Left lung (tissue), 10 donors: ENCODE data around the gene BTRC. TPM values are rescaled to one million over a fixed set of nuclear protein-coding genes. Genes with fewer than 3 reads are reported as not detected.

ENCODE experiments used
- ATAC-seq: fragments of 200-7000 bp; cut with Tn5 transposase; one replicate; pipeline ENCODE4 v1.9.1; 2020; ENCODE audit warnings: moderate library complexity
- DNase-seq, 4 donors: peaks; one replicate each; pipeline ENCODE4 v3.0.0-alpha.2; 2013 to 2020
- H3K27ac ChIP-seq, 2 donors: fragments of 200-600 bp; sonication (generic) in 1 of 2; one replicate each; pipeline versions ENCODE4 v1.5.0 to v1.8.0; 2020 to 2021
- H3K27me3 ChIP-seq, 2 donors: fragments of 200-600 bp; sonication (generic) in 1 of 2; one replicate each; pipeline versions ENCODE4 v1.5.0 to v1.8.0; 2020 to 2021
- H3K36me3 ChIP-seq, 2 donors: fragments of 200-600 bp; sonication (generic) in 1 of 2; one replicate each; pipeline versions ENCODE4 v1.5.0 to v1.8.0; 2020 to 2021
- H3K4me1 ChIP-seq, 2 donors: fragments of 200-600 bp; one replicate each; pipeline ENCODE4 v1.8.0; 2021
- H3K4me3 ChIP-seq, 2 donors: fragments of 200-600 bp; sonication (generic) in 1 of 2; one replicate each; pipeline versions ENCODE4 v1.5.0 to v1.8.0; 2020 to 2021; ENCODE audit warnings: mild to moderate bottlenecking in 1 of 2
- H3K9me3 ChIP-seq, 2 donors: fragments of 200-600 bp; sonication (generic) in 1 of 2; one replicate each; pipeline versions ENCODE4 v1.5.0 to v1.8.0; 2020 to 2021
- CTCF ChIP-seq, 2 donors: fragments of 200-600 bp; sonication (generic) in 1 of 2; IDR thresholded peaks; one replicate each; pipeline versions ENCODE4 v1.5.0 to v1.8.0; 2021; ENCODE audit warnings: antibody characterized with exemption in 2 of 2
- intact Hi-C, 2 donors: fragments of 100-400 bp; cut with DNase I; formaldehyde crosslinking; loops; one replicate each; pipeline versions ENCODE4 v1.11.2 to v1.14.2; 2022
- polyA plus RNA-seq, 6 donors: library from polyadenylated mRNA; unstranded; fragments of 120-200 nt; gene quantifications; one replicate each; pipeline ENCODE4 v1.2.1, GENCODE V29; 2013; ENCODE audit not compliant: insufficient read length in 6 of 6
- total RNA-seq, 2 donors: library from RNA; stranded (reverse); fragmentation: NEBNext Ultra II Directional; extraction: Animal tissue kit (Norgen Biotek cat#: 25700); gene quantifications; one replicate each; pipeline ENCODE4 v1.2.1, GENCODE V29; 2021
- donor health status: DM: no; HTN: yes; CAD: no.
- donor health status: DM: no; HTN: no; CAD: no.

Gene BTRC
- total and polyA plus RNA-seq, 8 donors, result 16.8 to 28.7 (median 25.1) TPM

GRCh38 chr10:101578803-101579515, 225.0 kb downstream of the BTRC start:
- Histone ChIP-seq H3K9me3 (no peaks in the 10 kb centered on the region), H3K4me1 (no peaks in the 10 kb centered on the region), H3K36me3 (peaks cover 0 to 56% of the 10 kb centered on the region in 2 donors), H3K27me3 (no peaks in the 10 kb centered on the region), H3K4me3 (no peak overlapping the region), H3K27ac (no peak overlapping the region)
- DNase-seq, result no peak
- intact Hi-C loops, result no loop called here
- no peak for ATAC-seq
- no peak for TF ChIP-seq CTCF (IDR thresholded peaks at IDR 0.05)

GRCh38 chr10:101579516-101579870, 225.5 kb downstream of the BTRC start:
- no peaks in the 10 kb centered on the region for H3K27me3 ChIP-seq
- intact Hi-C loops, result no loop called here
- peaks cover 0 to 58% of the 10 kb centered on the region in 2 donors for H3K36me3 ChIP-seq
- H3K9me3 ChIP-seq, result no peaks in the 10 kb centered on the region
- no peaks in the 10 kb centered on the region for H3K4me1 ChIP-seq
- ATAC-seq, result no peak
- DNase-seq, result no peak
- H3K27ac ChIP-seq, result no peak overlapping the region
- TF ChIP-seq CTCF (IDR thresholded peaks at IDR 0.05), result no peak
- no peak overlapping the region for H3K4me3 ChIP-seq

- intact Hi-C loops, result no loop called here
- H3K4me1 ChIP-seq, result no peaks in the 10 kb centered on the region
- ATAC-seq, result no peak
- H3K9me3 ChIP-seq, result no peaks in the 10 kb centered on the region
- H3K4me3 ChIP-seq, result no peak overlapping the region
- H3K27me3 ChIP-seq, result no peaks in the 10 kb centered on the region
- peaks cover 0 to 65% of the 10 kb centered on the region in 2 donors for H3K36me3 ChIP-seq
- no peak overlapping the region for H3K27ac ChIP-seq
- no peak for TF ChIP-seq CTCF (IDR thresholded peaks at IDR 0.05)
- no peak for DNase-seq
Observed at GRCh38 chr10:101580486-101581399, 226.8 kb downstream of the BTRC start.

- intact Hi-C loops, result no loop called here
- no peak for TF ChIP-seq CTCF (IDR thresholded peaks at IDR 0.05)
Observed at GRCh38 chr10:101585841-101586240, 231.9 kb downstream of the BTRC start.

More at GRCh38 chr10:101585841-101586240, 231.9 kb downstream of the BTRC start:
- ATAC-seq, result no peak
- no peak overlapping the region for H3K4me3 ChIP-seq
- peaks cover 0 to 31% of the 10 kb centered on the region in 2 donors for H3K36me3 ChIP-seq
- H3K4me1 ChIP-seq, result peaks cover 5 to 21% of the 10 kb centered on the region in 2 donors
- no peaks in the 10 kb centered on the region for H3K27me3 ChIP-seq
- no peak for DNase-seq
- H3K9me3 ChIP-seq, result no peaks in the 10 kb centered on the region
- H3K27ac ChIP-seq, result no peak overlapping the region
